Erythroblast (primary cell): ENCODE measurements around the gene EHMT1.

Experiments
- GATA1 ChIP-seq: IDR thresholded peaks from 2 replicates; pipeline ENCODE4 v1.6.1; 2011; ENCODE audit warnings: low read depth, mild to moderate bottlenecking, control low read depth, low read length, moderate library complexity
- POLR2A ChIP-seq: IDR thresholded peaks from 2 replicates; pipeline ENCODE4 v1.6.1; 2011; ENCODE audit warnings: mild to moderate bottlenecking, low read length

GRCh38 chr9:137582286-137582860, 36.4 kb upstream of the EHMT1 start:
- TF ChIP-seq POLR2A (no peak), GATA1 (no peak)
